GM21360 (cell line): ENCODE measurements around the gene SKOR1.

Source experiments
- ATAC-seq: cut with Tn5 transposase; IDR thresholded peaks from one replicate; pipeline ENCODE4 v1.9.1; 2021; ENCODE audit warnings: mild to moderate bottlenecking, moderate library complexity; ENCODE audit not compliant: unreplicated experiment

Gene SKOR1

DNA sequence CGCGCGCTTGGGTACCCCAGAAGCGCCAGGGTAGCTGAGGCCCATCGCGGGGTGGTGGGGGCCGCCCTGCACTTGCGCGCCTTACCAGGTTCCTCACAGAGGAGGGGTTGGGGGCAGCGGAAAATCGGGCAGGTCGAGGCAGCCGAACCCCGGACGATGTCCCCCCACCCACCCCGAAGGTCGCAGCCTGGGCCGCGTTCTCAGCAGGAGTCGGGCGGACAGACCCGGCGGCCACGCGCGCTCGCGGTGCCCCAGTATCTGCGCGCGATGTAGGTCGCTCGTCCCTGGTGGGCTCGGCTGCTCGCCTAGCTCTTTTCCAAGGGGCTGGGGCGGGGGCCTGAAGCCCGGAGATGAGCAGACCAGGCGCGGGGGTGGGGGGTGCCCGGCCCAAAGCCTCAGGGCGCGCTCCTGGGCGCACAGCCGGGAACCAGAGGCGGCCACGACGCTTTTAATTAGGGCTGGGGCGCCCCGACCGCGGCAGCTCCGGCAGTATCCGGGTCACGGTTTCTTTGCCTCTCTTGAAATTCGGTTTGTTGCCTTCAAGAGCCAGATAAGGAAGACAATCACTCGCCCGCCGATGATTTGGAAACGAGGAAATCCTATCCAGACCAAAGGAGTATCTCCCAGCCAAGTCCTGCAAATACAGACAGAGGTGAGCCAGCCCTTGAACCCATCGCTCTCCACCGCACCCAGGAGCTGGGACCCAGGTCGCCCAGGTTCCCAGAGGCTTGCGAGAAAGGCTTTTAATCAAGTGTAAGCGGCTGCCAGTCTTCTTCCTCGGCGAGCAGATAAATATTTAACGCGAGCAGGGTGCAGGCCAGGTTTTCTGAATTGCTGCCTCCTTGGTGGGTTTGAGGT is 4.6 kb downstream of the SKOR1 start:
- no peak for ATAC-seq

DNA sequence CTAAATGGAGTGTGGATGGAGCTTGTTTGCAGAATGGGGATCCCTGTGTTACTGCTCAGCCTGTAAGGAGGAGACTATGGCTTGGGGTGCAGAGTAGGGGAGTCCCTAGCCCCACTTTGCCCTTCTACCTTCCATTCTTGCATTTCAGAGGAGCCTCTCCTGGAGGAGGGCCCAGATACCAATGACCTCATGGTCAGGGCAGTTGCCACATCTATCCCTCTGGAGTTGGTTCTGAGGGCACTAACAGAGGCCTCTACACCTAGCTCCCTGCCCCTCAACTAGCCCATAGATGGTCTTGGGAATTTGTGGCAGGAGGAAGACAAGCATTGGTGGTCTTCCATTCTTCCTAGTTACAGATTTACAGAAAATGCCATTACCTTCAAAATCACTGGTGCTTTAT is 6.1 kb downstream of the SKOR1 start:
- no peak for ATAC-seq

DNA sequence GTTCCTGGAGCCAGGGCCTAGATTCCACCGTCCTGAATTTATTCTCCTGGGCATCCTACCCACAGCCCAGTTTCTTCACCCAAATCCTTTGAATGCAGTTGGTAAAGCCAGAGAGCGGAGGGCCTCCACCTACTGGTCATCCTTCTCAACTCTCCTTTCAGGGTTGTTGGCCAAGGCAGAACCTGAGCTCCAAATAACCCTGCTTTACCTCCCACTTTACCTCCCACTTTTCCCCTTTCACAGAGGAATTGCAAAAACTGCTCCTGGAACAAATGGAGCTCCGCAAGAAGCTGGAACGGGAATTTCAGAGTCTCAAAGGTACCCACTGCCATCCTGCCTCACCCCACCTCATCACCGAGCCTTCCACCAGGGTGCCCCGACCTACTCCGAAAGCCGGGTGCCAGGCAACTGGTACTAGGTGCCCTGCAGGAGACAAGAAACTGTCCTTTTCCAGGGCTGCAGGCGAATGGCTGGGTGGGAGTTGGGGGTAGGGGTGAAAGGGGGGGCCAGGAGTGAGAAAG is 6.8 kb downstream of the SKOR1 start:
- no peak for ATAC-seq

DNA sequence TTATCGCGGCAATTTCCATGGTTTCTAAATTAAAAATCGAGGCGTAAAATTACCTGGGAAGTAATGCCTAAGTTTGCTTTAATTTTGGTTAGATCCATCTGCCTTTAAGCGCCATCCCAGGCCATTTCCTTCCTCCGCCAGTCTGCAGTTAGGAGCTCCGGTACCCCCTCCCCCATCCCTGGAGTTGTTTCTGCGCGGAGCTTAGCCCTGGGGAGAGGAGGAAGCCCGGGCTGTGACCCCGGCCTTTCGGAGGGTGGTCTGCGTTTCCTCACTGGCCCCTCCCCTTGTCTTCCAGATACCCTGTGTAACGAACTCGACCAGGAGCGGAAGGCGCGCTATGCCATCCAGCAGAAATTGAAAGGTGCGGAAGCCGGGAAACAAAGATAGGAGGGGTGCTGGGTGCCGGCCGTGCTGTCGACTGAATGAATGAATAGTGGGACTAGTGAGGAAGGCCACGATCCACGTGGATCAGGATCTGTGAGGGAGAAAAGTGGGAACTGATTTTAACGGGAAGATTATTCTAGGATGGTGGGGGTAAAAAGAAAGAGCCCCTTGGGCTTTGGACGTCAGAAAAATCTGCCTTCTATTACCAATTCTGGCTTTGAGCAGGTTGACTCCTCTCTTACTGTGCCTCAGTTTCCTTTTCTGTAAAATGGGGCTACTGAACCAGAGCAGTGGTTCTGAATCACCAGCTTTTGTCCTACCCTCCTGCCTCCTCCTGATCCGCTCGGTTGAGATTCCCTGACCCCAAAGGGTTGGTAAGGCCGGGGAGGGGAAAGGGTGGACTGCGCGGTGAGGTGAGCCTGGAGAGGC is 7.8 kb downstream of the SKOR1 start:
- ATAC-seq, result no peak

- no peak for ATAC-seq
These were observed 8.6 kb downstream of the SKOR1 start for GRCh38 chr15:67833710-67834511.

- ATAC-seq, result no peak
These were observed 9.4 kb downstream of the SKOR1 start for GRCh38 chr15:67834581-67835296.

- ATAC-seq, result no peak
These were observed 10.2 kb downstream of the SKOR1 start for GRCh38 chr15:67835297-67836133.

DNA sequence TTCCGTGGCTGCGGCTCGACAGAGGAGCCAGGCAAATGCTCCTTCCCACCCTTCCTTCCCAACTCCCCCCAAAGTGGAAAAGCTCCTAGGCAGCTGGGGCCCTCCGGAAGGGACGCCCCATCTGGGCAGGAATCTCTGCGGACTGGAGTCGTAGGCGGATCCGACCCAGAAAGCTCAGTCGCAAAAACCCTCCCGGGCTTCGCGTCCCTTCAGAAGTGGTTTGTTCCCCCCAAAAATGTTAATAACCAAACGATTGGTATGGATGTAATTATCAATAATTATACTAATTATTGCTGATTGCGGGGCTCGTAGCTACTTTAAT is 10.8 kb downstream of the SKOR1 start:
- no peak for ATAC-seq

DNA sequence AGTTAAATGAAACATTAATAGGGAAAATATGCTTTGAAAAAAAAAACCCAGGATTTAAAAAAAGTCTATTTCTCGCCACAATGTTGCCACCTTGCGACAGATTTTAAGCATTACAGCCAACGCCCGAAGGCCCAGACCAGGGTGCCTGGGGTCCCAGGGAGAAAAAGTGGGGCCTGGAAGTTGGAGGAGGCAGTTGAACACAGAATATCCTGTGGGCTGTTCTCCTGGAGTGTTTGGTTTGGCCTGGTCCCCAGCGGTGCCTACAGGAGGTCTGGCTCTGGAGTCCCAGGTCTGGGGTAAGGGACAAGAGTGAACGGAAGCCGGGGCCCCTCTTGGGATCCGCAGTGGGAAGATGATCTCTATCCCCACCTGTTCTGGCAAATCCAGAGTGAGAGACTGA is 11.2 kb downstream of the SKOR1 start:
- ATAC-seq, result no peak

DNA sequence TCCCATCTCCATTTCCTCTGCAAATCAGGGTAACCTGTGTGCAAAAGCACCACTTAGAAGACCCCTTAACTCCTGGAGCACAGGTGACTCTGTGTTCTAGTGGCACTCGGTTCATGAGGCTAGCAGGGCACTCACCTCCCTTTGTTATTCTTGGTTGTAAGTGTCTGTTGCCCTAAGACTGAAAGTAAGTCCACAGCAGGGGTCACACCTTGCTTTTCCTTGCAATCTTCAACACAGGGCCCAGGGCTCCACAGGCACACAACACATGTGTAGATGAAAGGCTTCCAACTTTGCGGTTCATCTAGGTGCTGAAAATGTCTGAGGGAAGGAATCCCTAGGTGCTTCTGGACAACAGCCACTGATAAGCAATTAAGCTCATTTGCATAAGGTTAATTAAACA is 11.6 kb downstream of the SKOR1 start:
- no peak for ATAC-seq

DNA sequence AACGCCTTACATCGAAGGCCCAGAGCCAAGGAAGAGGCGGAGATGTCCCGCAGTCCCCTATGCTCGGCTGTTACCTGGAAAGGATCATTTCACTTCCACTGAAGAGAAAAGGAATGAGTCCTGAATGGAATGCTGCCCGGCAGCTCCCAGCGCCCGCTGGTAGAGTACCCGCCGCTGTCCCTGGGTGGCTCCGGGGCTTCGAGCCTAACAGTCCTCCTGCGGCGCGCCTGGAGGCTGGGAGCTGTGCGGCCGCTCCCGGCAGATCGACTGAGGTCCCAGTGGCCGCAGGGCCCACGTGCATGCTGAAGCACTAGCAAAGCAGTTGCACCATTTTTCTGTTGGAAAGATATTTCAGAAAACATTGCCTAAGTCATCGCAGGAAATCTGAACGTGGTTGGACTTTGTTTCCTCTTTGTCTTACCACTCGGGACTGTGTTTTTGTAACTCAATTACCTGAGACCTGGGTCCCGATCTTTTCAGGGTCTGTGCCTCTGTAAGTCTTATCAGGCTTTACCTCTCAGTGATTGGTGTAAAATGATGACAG is 13.6 kb downstream of the SKOR1 start:
- ATAC-seq, result no peak

DNA sequence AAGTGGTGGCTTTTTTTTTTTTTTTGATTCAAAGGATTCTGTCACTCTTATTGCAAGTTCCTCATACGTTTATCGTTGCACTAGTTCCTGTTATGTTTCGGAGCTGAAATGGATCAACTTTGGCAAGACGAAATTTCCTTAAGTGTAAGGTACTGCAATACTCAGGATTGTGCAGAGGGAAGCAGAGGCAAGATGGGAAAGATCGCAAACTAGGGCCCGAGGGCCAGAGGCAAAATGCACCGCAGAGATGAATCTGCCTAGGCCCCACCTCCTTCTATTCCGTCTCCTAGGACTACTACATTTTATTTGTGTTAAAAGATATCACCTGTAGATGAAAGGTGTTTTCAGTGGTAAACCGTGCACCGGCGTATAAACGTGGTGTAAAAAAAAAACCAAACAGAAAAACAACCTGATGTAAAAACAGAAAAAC is 14.2 kb downstream of the SKOR1 start:
- peak; percentile 6 for ATAC-seq

DNA sequence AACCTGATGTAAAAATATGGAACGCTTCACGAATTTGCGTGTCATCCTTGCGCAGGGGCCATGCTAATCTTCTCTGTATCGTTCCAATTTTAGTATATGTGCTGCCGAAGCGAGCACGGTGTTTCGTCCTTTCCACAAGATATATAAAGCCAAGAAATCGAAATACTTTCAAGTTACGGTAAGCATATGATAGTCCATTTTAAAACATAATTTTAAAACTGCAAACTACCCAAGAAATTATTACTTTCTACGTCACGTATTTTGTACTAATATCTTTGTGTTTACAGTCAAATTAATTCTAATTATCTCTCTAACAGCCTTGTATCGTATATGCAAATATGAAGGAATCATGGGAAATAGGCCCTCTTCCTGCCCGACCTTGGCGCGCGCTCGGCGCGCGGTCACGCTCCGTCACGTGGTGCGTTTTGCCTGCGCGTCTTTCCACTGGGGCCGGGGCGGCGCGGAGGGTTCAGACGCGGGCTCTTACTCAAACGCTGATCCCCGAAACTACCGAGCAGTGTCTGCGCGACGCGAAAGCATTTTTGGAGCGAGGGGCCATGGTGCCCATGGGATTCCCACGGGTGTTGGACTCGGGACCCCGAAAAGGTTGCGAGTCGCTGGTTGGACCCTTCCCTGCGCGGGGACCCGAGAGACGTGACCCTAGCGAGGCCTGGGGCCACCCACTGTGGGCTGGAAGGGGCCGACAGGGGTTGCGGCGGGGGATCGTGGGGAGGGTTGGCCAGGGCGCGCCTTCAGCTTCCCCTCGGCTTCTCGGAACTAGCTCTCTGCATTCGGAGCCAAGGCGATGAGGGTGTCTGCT is 14.8 kb downstream of the SKOR1 start, which contains the start of gene RNU6-1:
RNU6-1 (minus strand) TSS at position 117 of the 820 bp plus-strand sequence.
- peak; percentile 70 for ATAC-seq

GRCh38 chr15:67840749-67841512 is 15.6 kb downstream of the SKOR1 start:
- no peak for ATAC-seq

GRCh38 chr15:67841513-67841762 is 16.1 kb downstream of the SKOR1 start:
- ATAC-seq, result no peak

DNA sequence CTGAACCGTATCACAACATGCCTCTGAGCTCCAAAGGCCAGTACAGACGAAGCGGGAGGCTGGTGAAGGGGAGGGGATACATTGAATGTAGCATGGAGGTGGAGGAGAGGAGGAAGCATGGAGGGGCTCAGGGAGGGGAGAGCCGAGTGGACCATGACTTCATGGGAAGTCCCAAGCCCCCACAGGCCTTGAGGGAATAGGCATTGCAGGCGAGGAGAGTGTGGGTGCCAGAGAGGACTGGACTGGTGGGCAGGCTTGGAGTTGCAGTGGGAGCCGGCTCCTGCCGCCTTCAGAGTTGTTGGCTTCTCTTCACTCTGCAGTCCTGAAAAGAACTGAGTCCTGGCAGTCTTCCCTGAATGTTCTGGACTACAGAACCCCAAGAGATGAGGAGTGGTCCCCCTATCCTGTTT is 17.8 kb downstream of the SKOR1 start:
- no peak for ATAC-seq

- no peak for ATAC-seq
These were observed 18.5 kb downstream of the SKOR1 start for GRCh38 chr15:67843571-67844387.
